IMR-90 (cell line): ENCODE measurements around the gene TGFB1. TPM values are rescaled to one million over a fixed set of nuclear protein-coding genes. Genes with fewer than 3 reads are reported as not detected.

ENCODE experiments used
- ATAC-seq: fragments of 200-7000 bp; cut with Tn5 transposase; 2 replicates; pipeline ENCODE4 v1.9.1; 2020; ENCODE audit warnings: low read depth, mild to moderate bottlenecking, moderate library complexity
- BruUV-seq: library from RNA; stranded (reverse); fragments of 400-500 nt; replicated peaks from 2 replicates; lab custom pipeline; 2021; lab: Mats Ljungman, UMichigan
- CTCF ChIA-PET: fragments of 300-600 bp; formaldehyde crosslinking; extraction: SDS; loops from one replicate; lab custom pipeline; 2021; ENCODE audit warnings: antibody characterized with exemption; lab: Yijun Ruan, JAX
- POLR2A ChIA-PET: fragments of 300-600 bp; sonication (Branson Sonifier 250); formaldehyde crosslinking; loops from one replicate; lab custom pipeline; 2022; ENCODE audit warnings: antibody characterized with exemption; ENCODE audit not compliant: unreplicated experiment; lab: Charles Lee
- DNase-seq: peaks from one replicate; pipeline ENCODE4 v3.0.0; 2013
- H2AFZ ChIP-seq: replicated peaks from 2 replicates; pipeline ENCODE3; 2013; ENCODE audit warnings: low read length, mild to moderate bottlenecking; ENCODE audit not compliant: poor library complexity
- H2AK5ac ChIP-seq: 2 replicates; pipeline ENCODE4 v1.6.1; 2013; ENCODE audit warnings: low read depth, low read length, inconsistent platforms
- H2AK9ac ChIP-seq: replicated peaks from 2 replicates; pipeline ENCODE3; 2013; ENCODE audit warnings: mild to moderate bottlenecking, low read depth, low read length, moderate library complexity; ENCODE audit not compliant: poor library complexity
- H2BK120ac ChIP-seq: 2 replicates; pipeline ENCODE4 v1.6.1; 2013; ENCODE audit warnings: low read depth, low read length, inconsistent platforms
- H2BK15ac ChIP-seq: 3 replicates; pipeline ENCODE4 v1.6.1; 2013; ENCODE audit warnings: low read depth, low read length, inconsistent platforms
- H2BK20ac ChIP-seq: 2 replicates; pipeline ENCODE4 v1.6.1; 2013; ENCODE audit warnings: low read depth, mild to moderate bottlenecking, inconsistent platforms, low read length, moderate library complexity
- H2BK5ac ChIP-seq: 2 replicates; pipeline ENCODE4 v1.6.1; 2013; ENCODE audit warnings: mild to moderate bottlenecking, low read depth, low read length, inconsistent platforms; ENCODE audit not compliant: poor library complexity, severe bottlenecking
- H3K14ac ChIP-seq: replicated peaks from 2 replicates; pipeline ENCODE4 v1.6.1; 2013; ENCODE audit warnings: low read depth, low read length, inconsistent platforms
- H3K18ac ChIP-seq: 2 replicates; pipeline ENCODE4 v1.6.1; 2013; ENCODE audit warnings: low read depth, low read length, control low read depth
- H3K23ac ChIP-seq: 2 replicates; pipeline ENCODE4 v1.6.1; 2013; ENCODE audit warnings: low read depth, low read length, inconsistent platforms
- H3K27ac ChIP-seq: 2 replicates; pipeline ENCODE4 v1.5.1; 2013; ENCODE audit warnings: mild to moderate bottlenecking, control low read depth, low read length; ENCODE audit not compliant: insufficient read depth
- H3K27me3 ChIP-seq: 2 replicates; pipeline ENCODE4 v1.6.1; 2013; ENCODE audit warnings: low read length; ENCODE audit not compliant: control insufficient read depth, insufficient read depth
- H3K36me3 ChIP-seq: 2 replicates; pipeline ENCODE4 v1.6.1; 2013; ENCODE audit warnings: low read length, mixed read lengths; ENCODE audit not compliant: control insufficient read depth, insufficient read depth
- H3K4ac ChIP-seq: 2 replicates; pipeline ENCODE4 v1.6.1; 2013; ENCODE audit warnings: low read depth, low read length, inconsistent platforms
- H3K4me1 ChIP-seq: 2 replicates; pipeline ENCODE4 v1.6.1; 2013; ENCODE audit warnings: low read length, mixed read lengths; ENCODE audit not compliant: control insufficient read depth, insufficient read depth
- H3K4me2 ChIP-seq: 2 replicates; pipeline ENCODE4 v1.6.1; 2013; ENCODE audit warnings: low read depth, mild to moderate bottlenecking, control low read depth, low read length, moderate library complexity
- H3K4me3 ChIP-seq: 2 replicates; pipeline ENCODE4 v1.5.1; 2013; ENCODE audit warnings: low read depth, mild to moderate bottlenecking, control low read depth, low read length, moderate library complexity; ENCODE audit not compliant: insufficient read depth
- H3K56ac ChIP-seq: 2 replicates; pipeline ENCODE4 v1.6.1; 2013; ENCODE audit warnings: low read length, inconsistent platforms; ENCODE audit not compliant: insufficient read depth; ENCODE audit errors: extremely low read depth
- H3K79me1 ChIP-seq, 2 experiments: 2 replicates each; pipeline ENCODE4 v1.6.1; 2013; ENCODE audit warnings: low read length in 2 of 2, inconsistent platforms in 1 of 2, low read depth in 1 of 2
- H3K9ac ChIP-seq: 2 replicates; pipeline ENCODE4 v1.6.1; 2013; ENCODE audit warnings: low read depth, low read length, control low read depth
- H3K9me1 ChIP-seq: 2 replicates; pipeline ENCODE4 v1.6.1; 2013; ENCODE audit warnings: low read length, inconsistent platforms; ENCODE audit not compliant: insufficient read depth
- H3K9me3 ChIP-seq: 2 replicates; pipeline ENCODE4 v1.6.1; 2013; ENCODE audit warnings: low read length; ENCODE audit not compliant: control insufficient read depth, insufficient read depth
- H4K20me1 ChIP-seq: 2 replicates; pipeline ENCODE4 v1.6.1; 2013; ENCODE audit warnings: low read length, inconsistent platforms; ENCODE audit not compliant: insufficient read depth
- H4K5ac ChIP-seq: 2 replicates; pipeline ENCODE4 v1.6.1; 2013; ENCODE audit warnings: mild to moderate bottlenecking, low read depth, low read length, control low read depth
- H4K8ac ChIP-seq, 2 experiments: 2 replicates each; pipeline ENCODE4 v1.6.1; 2013; ENCODE audit warnings: low read depth in 2 of 2, low read length in 2 of 2, control low read depth in 1 of 2, inconsistent platforms in 1 of 2
- H4K91ac ChIP-seq: 2 replicates; pipeline ENCODE4 v1.6.1; 2013; ENCODE audit warnings: low read depth, low read length, inconsistent platforms; ENCODE audit not compliant: insufficient read depth
- BHLHE40 ChIP-seq: fragments of 150-350 bp; IDR thresholded peaks from 2 replicates; pipeline ENCODE4 v1.6.1; 2016; ENCODE audit warnings: mild to moderate bottlenecking, low read depth, low read length
- CEBPB ChIP-seq: IDR thresholded peaks from 2 replicates; pipeline ENCODE4 v1.6.1; 2012; ENCODE audit warnings: low read depth, low read length, improper control_type of control experiment
- CHD1 ChIP-seq: IDR thresholded peaks from 2 replicates; pipeline ENCODE4 v1.6.1; 2012; ENCODE audit warnings: low read depth, low read length, improper control_type of control experiment
- FOS ChIP-seq: fragments of 150-350 bp; IDR thresholded peaks from 2 replicates; pipeline ENCODE4 v1.6.1; 2016; ENCODE audit warnings: low read depth, low read length
- MAFK ChIP-seq: IDR thresholded peaks from 2 replicates; pipeline ENCODE4 v1.6.1; 2012; ENCODE audit warnings: low read depth, low read length, improper control_type of control experiment
- MAZ ChIP-seq: IDR thresholded peaks from 2 replicates; pipeline ENCODE4 v1.6.1; 2012; ENCODE audit warnings: low read depth, mild to moderate bottlenecking, low read length, improper control_type of control experiment, moderate library complexity, borderline replicate concordance
- MXI1 ChIP-seq: IDR thresholded peaks from 2 replicates; pipeline ENCODE4 v1.6.1; 2012; ENCODE audit warnings: low read depth, mild to moderate bottlenecking, low read length, moderate library complexity, borderline replicate concordance
- NFE2L2 ChIP-seq: fragments of 150-350 bp; IDR thresholded peaks from 2 replicates; pipeline ENCODE4 v1.6.1; 2016; ENCODE audit warnings: low read depth, mild to moderate bottlenecking, low read length
- RCOR1 ChIP-seq: IDR thresholded peaks from 2 replicates; pipeline ENCODE4 v1.6.1; 2012; ENCODE audit warnings: mild to moderate bottlenecking, low read length, improper control_type of control experiment; ENCODE audit not compliant: insufficient replicate concordance
- SMC3 ChIP-seq: fragments of 150-350 bp; IDR thresholded peaks from 2 replicates; pipeline ENCODE4 v1.6.1; 2016; ENCODE audit warnings: low read depth, mild to moderate bottlenecking, antibody characterized with exemption, low read length, moderate library complexity
- WGBS, 2 experiments: methylation state at CpG; one replicate each; pipeline versions ENCODE4 v1.1.5 to v1.1.7; 2013; ENCODE audit warnings: missing lambda C conversion rate in 2 of 2; ENCODE audit not compliant: insufficient read length in 1 of 2; ENCODE audit errors: extremely low coverage in 2 of 2; 5-methylcytosine and 5-hydroxymethylcytosine counted together
- dilution Hi-C: fragments of 300-500 bp; cut with HindIII; formaldehyde crosslinking; loops from one replicate; pipeline ENCODE4 v1.14.3; 2018; ENCODE audit warnings: low sequenced_read_pairs; ENCODE audit not compliant: unreplicated experiment
- in situ Hi-C: fragments of 300-500 bp; cut with MboI; formaldehyde crosslinking; loops from 3 replicates; pipeline ENCODE4 v1.14.3; 2019; ENCODE audit warnings: low sequenced_read_pairs, inconsistent platforms, mixed read lengths
- intact Hi-C: fragments of 100-400 bp; cut with micrococcal nuclease; formaldehyde crosslinking; loops from 2 replicates; pipeline ENCODE4 v1.10.0; 2022
- polyA plus RNA-seq, 3 experiments: library from polyadenylated mRNA; depleted of rRNA; stranded (reverse); fragments of >200 nt; gene quantifications; 2 replicates each; pipeline ENCODE4 v1.2.3, GENCODE V29; 2012; ENCODE audit warnings: low replicate concordance in 1 of 3
- total RNA-seq: library from RNA; depleted of rRNA; stranded (reverse); fragments of >200 nt; gene quantifications from 2 replicates; pipeline ENCODE4 v1.2.3, GENCODE V29; 2012
- TF ChIP-seq, protein P1 (sequence below): fragments of 150-350 bp; IDR thresholded peaks from 2 replicates; pipeline ENCODE4 v1.6.1; 2016; ENCODE audit warnings: low read depth, mild to moderate bottlenecking, low read length, moderate library complexity, borderline replicate concordance
- TF ChIP-seq, protein P2 (sequence below): conservative IDR thresholded peaks from 2 replicates; pipeline ENCODE4 v1.5.1; 2012; ENCODE audit warnings: mild to moderate bottlenecking, low read depth, low read length, improper control_type of control experiment
- TF ChIP-seq, protein P3 (sequence below): fragments of 150-350 bp; IDR thresholded peaks from 2 replicates; pipeline ENCODE4 v1.6.1; 2017; ENCODE audit warnings: mild to moderate bottlenecking, antibody characterized with exemption, low read length, low read depth

TGFB1 gene
- total and polyA plus RNA-seq, 2 of the 4 experiments (the other 2 are of a cell fraction) = 3.2 to 26.7 TPM

DNA sequence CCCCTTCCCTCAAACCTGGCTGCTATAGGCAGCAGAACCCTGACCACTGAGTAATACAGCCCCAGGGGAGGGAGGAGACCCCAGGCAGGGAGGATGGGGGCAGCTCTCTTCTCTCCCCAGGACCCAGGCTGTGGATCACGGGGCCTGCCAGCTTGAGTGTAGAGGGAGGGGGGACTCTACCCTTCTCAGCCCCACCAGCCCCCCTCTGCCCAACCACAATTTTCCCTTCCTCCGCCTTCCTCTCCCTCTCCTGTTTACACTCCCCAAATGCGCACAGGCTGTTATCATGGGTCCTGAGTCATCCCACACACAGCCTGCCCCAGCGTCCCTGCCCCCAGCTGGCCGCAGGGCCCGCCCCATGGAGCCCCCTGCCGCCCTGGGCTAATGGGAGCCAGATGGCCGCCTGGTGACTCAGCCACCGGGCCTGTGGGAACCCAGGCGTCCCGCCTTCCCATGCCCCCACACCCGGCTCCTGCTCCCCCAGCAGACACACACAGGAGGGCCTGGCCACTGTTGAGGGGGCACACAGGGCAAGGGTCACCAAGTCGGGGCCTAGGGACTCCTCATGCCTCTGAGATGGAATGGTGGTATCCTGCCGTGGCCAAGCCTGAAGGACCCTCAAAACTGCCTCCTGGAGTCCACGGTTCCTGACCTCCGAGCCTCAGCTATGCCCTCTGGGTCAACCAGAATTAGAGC lies 30.1 kb downstream of the TGFB1 start:
- dilution Hi-C loops = no loop called here
- H4K91ac ChIP-seq = peak overlapping the region; percentile 90
- TF ChIP-seq, protein P1, sequence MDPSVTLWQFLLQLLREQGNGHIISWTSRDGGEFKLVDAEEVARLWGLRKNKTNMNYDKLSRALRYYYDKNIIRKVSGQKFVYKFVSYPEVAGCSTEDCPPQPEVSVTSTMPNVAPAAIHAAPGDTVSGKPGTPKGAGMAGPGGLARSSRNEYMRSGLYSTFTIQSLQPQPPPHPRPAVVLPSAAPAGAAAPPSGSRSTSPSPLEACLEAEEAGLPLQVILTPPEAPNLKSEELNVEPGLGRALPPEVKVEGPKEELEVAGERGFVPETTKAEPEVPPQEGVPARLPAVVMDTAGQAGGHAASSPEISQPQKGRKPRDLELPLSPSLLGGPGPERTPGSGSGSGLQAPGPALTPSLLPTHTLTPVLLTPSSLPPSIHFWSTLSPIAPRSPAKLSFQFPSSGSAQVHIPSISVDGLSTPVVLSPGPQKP = no peak
- TF ChIP-seq, protein P2, sequence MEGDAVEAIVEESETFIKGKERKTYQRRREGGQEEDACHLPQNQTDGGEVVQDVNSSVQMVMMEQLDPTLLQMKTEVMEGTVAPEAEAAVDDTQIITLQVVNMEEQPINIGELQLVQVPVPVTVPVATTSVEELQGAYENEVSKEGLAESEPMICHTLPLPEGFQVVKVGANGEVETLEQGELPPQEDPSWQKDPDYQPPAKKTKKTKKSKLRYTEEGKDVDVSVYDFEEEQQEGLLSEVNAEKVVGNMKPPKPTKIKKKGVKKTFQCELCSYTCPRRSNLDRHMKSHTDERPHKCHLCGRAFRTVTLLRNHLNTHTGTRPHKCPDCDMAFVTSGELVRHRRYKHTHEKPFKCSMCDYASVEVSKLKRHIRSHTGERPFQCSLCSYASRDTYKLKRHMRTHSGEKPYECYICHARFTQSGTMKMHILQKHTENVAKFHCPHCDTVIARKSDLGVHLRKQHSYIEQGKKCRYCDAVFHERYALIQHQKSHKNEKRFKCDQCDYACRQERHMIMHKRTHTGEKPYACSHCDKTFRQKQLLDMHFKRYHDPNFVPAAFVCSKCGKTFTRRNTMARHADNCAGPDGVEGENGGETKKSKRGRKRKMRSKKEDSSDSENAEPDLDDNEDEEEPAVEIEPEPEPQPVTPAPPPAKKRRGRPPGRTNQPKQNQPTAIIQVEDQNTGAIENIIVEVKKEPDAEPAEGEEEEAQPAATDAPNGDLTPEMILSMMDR = no peak
- 0 out of 2 replicates have a peak, but pooled peaks have one; percentile 0 for TF ChIP-seq MAFK
- TF ChIP-seq, protein P3, sequence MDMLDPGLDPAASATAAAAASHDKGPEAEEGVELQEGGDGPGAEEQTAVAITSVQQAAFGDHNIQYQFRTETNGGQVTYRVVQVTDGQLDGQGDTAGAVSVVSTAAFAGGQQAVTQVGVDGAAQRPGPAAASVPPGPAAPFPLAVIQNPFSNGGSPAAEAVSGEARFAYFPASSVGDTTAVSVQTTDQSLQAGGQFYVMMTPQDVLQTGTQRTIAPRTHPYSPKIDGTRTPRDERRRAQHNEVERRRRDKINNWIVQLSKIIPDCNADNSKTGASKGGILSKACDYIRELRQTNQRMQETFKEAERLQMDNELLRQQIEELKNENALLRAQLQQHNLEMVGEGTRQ = peak; percentile 54
- no peak for TF ChIP-seq RCOR1
- TF ChIP-seq MAZ = peak; percentile 99
- TF ChIP-seq CHD1 = 0 out of 2 replicates have a peak, but pooled peaks have one; percentile 37
- TF ChIP-seq SMC3 = no peak
- TF ChIP-seq BHLHE40 = peak; percentile 76
- TF ChIP-seq CEBPB = no peak
- TF ChIP-seq FOS = peak; percentile 99
- no peak for TF ChIP-seq MXI1
- TF ChIP-seq NFE2L2 = peak; percentile 88

More for the DNA sequence above, 30.1 kb downstream of the TGFB1 start:
- BruUV-seq = no TSS peak
- Histone ChIP-seq H3K4me1 (peaks cover 58% of the 10 kb centered on the region), H3K4me2 (peak overlapping the region; percentile 36), H2BK5ac (peak overlapping the region; percentile 96), H2AK9ac (peak overlapping the region; percentile 92), H3K9me1 (peaks cover 38% of the 10 kb centered on the region), H2AK5ac (peak overlapping the region; percentile 98), H3K36me3 (peaks cover 37% of the 10 kb centered on the region), H3K27ac (peak overlapping the region; percentile 93), H3K18ac (peak overlapping the region; percentile 76), H3K9ac (peak overlapping the region; percentile 51), H2BK15ac (peak overlapping the region; percentile 88; the same call in 2 of the 3 replicates), H2AFZ (peak overlapping the region; percentile 25), H3K79me1 (peaks cover 18 to 79% of the 10 kb centered on the region in 2 experiments), H2BK120ac (peak overlapping the region; percentile 89), H3K4ac (peak overlapping the region; percentile 91), H4K20me1 (peaks cover 69% of the 10 kb centered on the region), H3K9me3 (no peaks in the 10 kb centered on the region), H3K4me3 (no peak overlapping the region), H3K27me3 (no peaks in the 10 kb centered on the region), H3K14ac (peak overlapping the region; percentile 62), H3K23ac (peak overlapping the region; percentile 67), H4K5ac (peak overlapping the region; percentile 55), H2BK20ac (peak overlapping the region; percentile 90), H4K8ac (peak overlapping the region; percentile 70 to 73), H3K56ac (peak overlapping the region; percentile 90)
- DNase-seq (peak; percentile 98), ATAC-seq (peak; percentile 69)
- in situ Hi-C loops (no loop called here), intact Hi-C loops (loop anchor here (1.0 kb wide), 2 partner anchors 24 to 29 kb away; no protein-coding TSS in a partner anchor)
- ChIA-PET CTCF (interaction anchor here (1.0 to 1.3 kb wide), 3 partner anchors 29 to 119 kb away, joined by 3 read pairs; no protein-coding TSS in a partner anchor), POLR2A (no interaction called here)
- WGBS, 2 experiments = 30% methylated on average over 4 of the region's 16 CpGs; no CpG with 5 or more reads in 1 of the 2 experiments
